H7 (cell line): ENCODE results near the gene OSBPL7. TPM values are rescaled to one million over a fixed set of nuclear protein-coding genes. Genes with fewer than 3 reads are reported as not detected.
"Not testable (repeated sequence)": the region's sequence is repeated elsewhere in the genome, so short reads cannot be mapped to it uniquely, and the experiment has no call there.

Source experiments
- DNase-seq: peaks from one replicate; pipeline ENCODE4 v3.0.0; 2012
- H3K27me3 ChIP-seq: 2 replicates; pipeline ENCODE4 v1.6.0; 2011; ENCODE audit warnings: mild to moderate bottlenecking, low read length; ENCODE audit not compliant: control insufficient read depth, insufficient read depth
- H3K36me3 ChIP-seq: replicated peaks from 2 replicates; pipeline ENCODE4 v1.5.1; 2011; ENCODE audit warnings: low read length; ENCODE audit not compliant: control insufficient read depth, insufficient read depth
- H3K4me3 ChIP-seq: 2 replicates; pipeline ENCODE4 v1.5.1; 2011; ENCODE audit warnings: low read depth, mild to moderate bottlenecking, control low read depth, low read length, moderate library complexity; ENCODE audit not compliant: insufficient read depth
- total RNA-seq: library from RNA; depleted of rRNA; stranded (reverse); fragments of >200 nt; shearing (Covaris generic); gene quantifications from 2 replicates; pipeline ENCODE4 v1.2.3, GENCODE V29; 2014

The OSBPL7 gene
- total RNA-seq, 1 experiment from 2014 or later = 11.3 TPM

DNA sequence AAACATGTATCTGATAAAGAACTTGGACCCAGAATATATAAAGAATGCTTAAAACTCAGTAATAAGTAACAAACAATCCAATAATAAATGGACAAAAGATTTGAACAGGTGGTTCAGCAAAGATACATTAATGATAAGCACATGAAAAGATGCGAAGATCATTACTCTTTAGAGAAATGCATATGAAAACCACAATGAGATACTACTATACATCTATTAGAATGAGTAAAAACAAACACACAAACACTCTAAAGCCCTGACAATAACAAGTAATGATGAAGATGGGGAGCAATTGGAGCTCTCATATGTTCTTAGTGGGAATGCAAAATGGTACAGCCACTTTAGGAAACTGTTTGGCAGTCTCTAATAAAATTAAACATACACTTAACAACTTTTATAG, 29.1 kb downstream of the OSBPL7 start:
- Histone ChIP-seq H3K4me3 (no peak overlapping the region), H3K27me3 (peaks cover 39% of the 10 kb centered on the region), H3K36me3 (no peaks in the 10 kb centered on the region)
- DNase-seq = no peak

- Histone ChIP-seq H3K4me3 (no peak overlapping the region), H3K36me3 (no peaks in the 10 kb centered on the region), H3K27me3 (peaks cover 39% of the 10 kb centered on the region)
- no peak for DNase-seq
These were observed 30.6 kb downstream of the OSBPL7 start for GRCh38 chr17:47791025-47791424.

DNA sequence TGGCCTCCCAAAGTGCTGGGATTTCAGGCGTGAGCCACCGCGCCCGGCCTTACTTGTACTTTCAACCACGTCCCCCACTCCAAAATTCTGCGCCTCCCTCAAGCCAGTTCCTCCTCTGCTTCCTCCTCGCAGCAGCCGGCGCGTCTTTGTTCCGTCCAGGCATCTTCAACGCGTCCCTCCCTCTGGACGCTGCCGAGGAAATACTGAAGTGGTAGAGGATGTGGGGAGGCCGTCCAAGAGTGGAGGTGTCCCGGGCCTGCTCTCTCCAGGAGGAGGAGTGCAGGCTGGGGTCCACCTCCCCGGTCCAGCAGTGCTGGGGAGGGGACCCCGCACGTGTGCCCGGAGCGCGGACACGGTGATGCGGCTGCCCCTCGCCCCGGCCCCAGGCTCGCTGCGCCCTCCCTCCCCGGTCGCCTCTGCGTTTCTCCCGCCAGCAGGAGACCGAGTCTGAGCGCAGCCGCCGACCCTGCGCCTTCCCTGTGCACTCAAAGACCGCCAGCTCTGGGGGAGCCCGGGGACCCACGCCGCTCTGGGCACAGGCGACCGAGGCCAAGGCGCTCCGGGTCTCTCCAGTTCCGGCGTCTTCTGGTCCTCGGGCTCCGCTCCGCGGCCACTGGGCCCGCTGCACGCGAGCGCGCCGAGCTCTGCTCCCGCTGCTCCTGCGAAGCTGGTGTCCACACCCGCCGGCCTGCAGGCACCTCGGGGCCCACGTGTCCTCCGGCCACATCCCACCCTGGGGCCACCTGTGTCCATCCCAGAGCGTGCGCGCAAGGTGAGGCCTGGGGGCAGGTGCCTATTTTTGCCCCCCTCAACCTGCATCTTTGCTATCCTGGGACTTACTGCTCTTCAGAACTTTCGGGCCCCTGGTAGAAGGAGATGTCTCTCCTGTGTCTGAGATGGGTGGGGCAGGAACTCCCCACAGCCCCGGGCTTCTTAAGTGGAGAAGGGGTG, 31.7 kb downstream of the OSBPL7 start:
- DNase-seq = peak; percentile 93
- H3K4me3 ChIP-seq = peak overlapping the region; percentile 47
- peaks cover 39% of the 10 kb centered on the region for H3K27me3 ChIP-seq
- H3K36me3 ChIP-seq = no peaks in the 10 kb centered on the region

DNA sequence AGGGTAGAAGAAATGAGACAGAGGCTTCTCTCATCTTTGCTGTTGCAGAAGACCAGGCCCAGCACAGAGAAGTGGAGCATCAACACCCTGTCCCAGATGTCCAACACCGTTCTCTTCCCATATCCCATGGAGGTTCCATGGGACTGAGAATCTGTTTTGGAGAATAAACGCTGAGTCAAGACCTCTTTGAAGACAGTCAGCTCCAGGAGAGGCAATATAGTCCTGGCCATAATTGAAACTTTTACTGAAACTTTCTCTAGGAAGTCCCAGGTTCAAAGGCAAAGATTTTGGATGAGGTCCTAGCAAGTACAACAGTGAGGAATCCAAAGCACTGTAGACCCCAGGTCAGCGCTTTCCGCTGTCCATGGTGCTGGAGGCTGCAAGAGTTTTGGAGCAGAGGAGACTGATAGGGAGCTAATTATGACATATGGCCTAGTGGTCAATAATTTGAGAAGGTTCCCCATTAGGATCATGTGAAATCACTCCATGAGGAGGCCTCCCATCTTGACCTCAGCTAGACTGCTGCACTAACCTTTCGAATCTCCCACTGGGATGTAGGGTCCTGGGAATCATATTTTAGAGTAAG, 36.0 kb downstream of the OSBPL7 start:
- DNase-seq = peak; percentile 80
- Histone ChIP-seq H3K4me3 (no peak overlapping the region), H3K27me3 (peaks cover 22% of the 10 kb centered on the region), H3K36me3 (no peaks in the 10 kb centered on the region)

DNA sequence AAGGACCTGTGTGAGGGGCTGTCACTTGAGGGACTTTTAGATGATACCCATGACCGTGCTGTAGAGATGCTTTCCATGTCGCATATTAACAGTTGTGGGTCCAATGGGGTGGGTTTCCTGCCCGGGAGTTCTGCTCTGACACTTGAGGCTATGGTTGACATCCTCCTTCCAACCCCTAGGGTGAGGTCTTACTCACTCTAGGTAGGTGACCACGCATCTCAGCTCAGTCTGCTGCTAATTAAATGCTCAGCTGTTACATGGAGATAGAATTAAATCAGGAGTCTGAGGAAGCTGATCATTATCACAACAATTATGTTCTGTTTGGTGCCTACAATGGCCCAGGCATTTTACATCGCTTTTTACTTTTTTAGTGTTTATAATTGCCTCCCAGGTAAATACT, 40.2 kb downstream of the OSBPL7 start:
- no peak for DNase-seq
- H3K4me3 ChIP-seq = no peak overlapping the region
- no peaks in the 10 kb centered on the region for H3K36me3 ChIP-seq
- no peaks in the 10 kb centered on the region; the same call in 1 of the 2 replicates for H3K27me3 ChIP-seq

GRCh38 chr17:47778184-47778635, 43.4 kb downstream of the OSBPL7 start:
- Histone ChIP-seq H3K27me3 (peaks cover 7% of the 10 kb centered on the region; the same call in 1 of the 2 replicates), H3K4me3 (no peak overlapping the region), H3K36me3 (no peaks in the 10 kb centered on the region)
- DNase-seq = peak; percentile 42

- H3K4me3 ChIP-seq = no peak overlapping the region
- peaks cover 7% of the 10 kb centered on the region; the same call in 1 of the 2 replicates for H3K27me3 ChIP-seq
- H3K36me3 ChIP-seq = no peaks in the 10 kb centered on the region
- DNase-seq = peak; percentile 77
These were observed 45.0 kb downstream of the OSBPL7 start for GRCh38 chr17:47776330-47777197.

- Histone ChIP-seq H3K27me3 (peaks cover 7% of the 10 kb centered on the region; the same call in 1 of the 2 replicates), H3K36me3 (no peaks in the 10 kb centered on the region)
- no peak for DNase-seq
These were observed 46.5 kb downstream of the OSBPL7 start for GRCh38 chr17:47774987-47775580.

GRCh38 chr17:47774331-47774730, 47.3 kb downstream of the OSBPL7 start:
- no peak for DNase-seq
- Histone ChIP-seq H3K4me3 (no peak overlapping the region), H3K27me3 (peaks cover 7% of the 10 kb centered on the region; the same call in 1 of the 2 replicates), H3K36me3 (no peaks in the 10 kb centered on the region)

More at GRCh38 chr17:47774987-47775580, 46.5 kb downstream of the OSBPL7 start:
- H3K4me3 ChIP-seq = no peak overlapping the region

DNA sequence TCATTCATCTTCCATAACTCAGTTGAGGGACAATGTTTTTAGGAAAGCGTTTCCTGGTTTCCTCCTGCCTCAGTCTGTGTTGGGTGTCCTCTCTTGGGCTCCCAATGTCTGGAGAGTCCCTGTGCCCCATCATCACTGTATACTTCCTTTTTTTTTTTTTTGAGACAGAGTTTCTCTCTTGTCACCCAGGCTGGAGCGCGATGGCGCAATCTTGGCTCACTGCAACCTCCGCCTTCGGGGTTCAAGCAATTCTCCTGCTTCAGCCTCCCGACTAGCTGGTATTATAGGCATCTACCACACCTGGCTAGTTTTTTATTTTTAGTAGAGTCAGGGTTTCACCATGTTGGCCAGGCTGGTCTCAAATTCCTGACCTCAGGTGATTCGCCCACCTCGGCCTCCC, 47.9 kb downstream of the OSBPL7 start:
- DNase-seq, H3K27me3 ChIP-seq, H3K36me3 ChIP-seq, H3K4me3 ChIP-seq: not testable (repeated sequence)

DNA sequence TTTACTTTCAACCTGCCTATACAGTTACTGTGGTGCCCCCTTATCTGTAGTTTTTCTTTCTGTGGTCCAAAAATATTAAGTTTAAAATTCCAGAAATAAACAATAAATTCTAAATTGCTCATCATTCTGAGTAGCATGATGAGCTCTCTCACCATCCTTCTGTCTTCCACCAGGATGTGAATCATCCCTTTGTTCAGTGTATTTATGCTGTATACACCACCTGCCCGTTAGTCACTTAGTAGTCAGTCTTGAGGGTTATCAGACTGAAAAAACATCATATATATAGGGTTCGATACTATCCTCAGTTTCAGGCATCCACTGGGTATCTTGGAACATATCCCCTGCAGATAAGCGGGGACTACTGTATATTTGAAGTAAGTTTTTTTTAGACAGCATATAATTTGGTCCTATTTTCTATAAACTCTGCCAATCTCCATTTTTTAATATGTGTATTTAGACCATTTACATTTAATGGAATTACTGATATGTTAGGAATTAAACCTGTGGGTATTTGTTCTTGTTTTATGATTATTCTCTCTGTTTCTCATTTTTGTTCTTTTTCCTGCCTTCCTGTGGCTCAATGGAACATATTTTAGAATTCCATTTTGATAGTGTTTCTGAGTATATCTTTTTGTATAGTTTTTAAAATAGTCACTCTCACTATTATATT, 57.5 kb downstream of the OSBPL7 start:
- H3K27me3 ChIP-seq = no peaks in the 10 kb centered on the region
- no peak for DNase-seq
- no peak overlapping the region for H3K4me3 ChIP-seq
- H3K36me3 ChIP-seq = no peaks in the 10 kb centered on the region

- Histone ChIP-seq H3K4me3 (no peak overlapping the region), H3K36me3 (no peaks in the 10 kb centered on the region), H3K27me3 (no peaks in the 10 kb centered on the region; the same call in 1 of the 2 replicates)
- DNase-seq = no peak
These were observed 58.9 kb downstream of the OSBPL7 start for GRCh38 chr17:47762728-47763127.

- Histone ChIP-seq H3K36me3 (no peaks in the 10 kb centered on the region), H3K4me3 (no peak overlapping the region), H3K27me3 (no peaks in the 10 kb centered on the region; the same call in 1 of the 2 replicates)
- DNase-seq = no peak
These were observed 61.0 kb downstream of the OSBPL7 start for GRCh38 chr17:47760409-47761140.
